ENCODE measurements around the gene PTPRZ1. TPM values are rescaled to one million over a fixed set of nuclear protein-coding genes. Genes with fewer than 3 reads are reported as not detected.

PTPRZ1 gene
- total and polyA plus RNA-seq, 2 of the 13 experiments (the other 11 are each of a cell fraction or from before 2014, with no cell fraction given): not detected

- Histone ChIP-seq H3K27ac (ENCODE audit: extremely low read length, insufficient read depth, low read length) (no peak overlapping the region), H3K27me3 (ENCODE audit: control insufficient read depth in 1 of 2, insufficient read depth in 2 of 2, low read length in 2 of 2) (no peaks in the 10 kb centered on the region), H4K20me1 (ENCODE audit: insufficient read depth, low read length) (no peaks in the 10 kb centered on the region), H3K79me2 (ENCODE audit: insufficient read depth, low read length) (no peaks in the 10 kb centered on the region), H3K9ac (ENCODE audit: insufficient read depth, low read depth, low read length) (no peak overlapping the region), H3K9me3 (ENCODE audit: low read length) (no peaks in the 10 kb centered on the region), H3K36me3 (replicated peaks in 1 of 2; ENCODE audit: control insufficient read depth in 1 of 2, insufficient read depth in 2 of 2, low read length in 2 of 2) (no peaks in the 10 kb centered on the region), H3K4me2 (ENCODE audit: low read depth, low read length) (no peak overlapping the region), H2AFZ (ENCODE audit: low read length) (no peak overlapping the region), H3K4me1 (ENCODE audit: insufficient read depth, low read length) (no peaks in the 10 kb centered on the region), H3K4me3 (replicated peaks in 1 of 3; ENCODE audit: insufficient read depth in 1 of 3, low read depth in 2 of 3, low read length in 3 of 3) (no peak overlapping the region)
- in situ Hi-C loops (cut with HindIII; ENCODE audit: extremely low pct_ligation_motif_present, low pct_unique_long_range_greater_than_20kb) (no loop called here), intact Hi-C loops (cut with micrococcal nuclease; ENCODE audit: unreplicated experiment) (no loop called here)
- ChIA-PET CTCF (ENCODE audit: low intra/inter-chr PET ratio, low total read pairs) (no interaction called here), POLR2A (no interaction called here)
- no TSS peak for BruUV-seq (replicated peaks)
- FAIRE-seq (no peak), DNase-seq (ENCODE audit: low spot score) (no peak), ATAC-seq (no peak)
- no peak for TF ChIP-seq ZNF33B (CRISPR knock-in tag; IDR thresholded peaks at IDR 0.05)
- 1% methylated on average over 5 of the region's 5 CpGs for WGBS (ENCODE audit: low lambda C conversion rate)
These were observed 80.6 kb downstream of the PTPRZ1 start for GRCh38 chr7:121953601-121954000.

GRCh38 chr7:121954803-121955202 lies 81.8 kb downstream of the PTPRZ1 start:
- H3K27me3 ChIP-seq (ENCODE audit: control insufficient read depth in 1 of 2, insufficient read depth in 2 of 2, low read length in 2 of 2): no peaks in the 10 kb centered on the region
- no peak for FAIRE-seq
- in situ Hi-C loops (cut with HindIII; ENCODE audit: extremely low pct_ligation_motif_present, low pct_unique_long_range_greater_than_20kb) (no loop called here), intact Hi-C loops (cut with micrococcal nuclease; ENCODE audit: unreplicated experiment) (no loop called here)
- CTCF ChIA-PET (ENCODE audit: low intra/inter-chr PET ratio, low total read pairs): no interaction called here
- WGBS (ENCODE audit: low lambda C conversion rate): 58% methylated on average over 1 of the region's 1 CpG
- no peak overlapping the region for H2AFZ ChIP-seq (ENCODE audit: low read length)
- POLR2A ChIA-PET: no interaction called here
- H3K9me3 ChIP-seq (ENCODE audit: low read length): no peaks in the 10 kb centered on the region
- H3K4me3 ChIP-seq (replicated peaks in 1 of 3; ENCODE audit: insufficient read depth in 1 of 3, low read depth in 2 of 3, low read length in 3 of 3): no peak overlapping the region
- no peaks in the 10 kb centered on the region for H3K79me2 ChIP-seq (ENCODE audit: insufficient read depth, low read length)
- no peak for DNase-seq (ENCODE audit: low spot score)
- no peak overlapping the region for H3K9ac ChIP-seq (ENCODE audit: insufficient read depth, low read depth, low read length)
- no peak overlapping the region for H3K4me2 ChIP-seq (ENCODE audit: low read depth, low read length)
- no peak for ATAC-seq
- H4K20me1 ChIP-seq (ENCODE audit: insufficient read depth, low read length): no peaks in the 10 kb centered on the region
- H3K27ac ChIP-seq (ENCODE audit: extremely low read length, insufficient read depth, low read length): no peak overlapping the region
- H3K36me3 ChIP-seq (replicated peaks in 1 of 2; ENCODE audit: control insufficient read depth in 1 of 2, insufficient read depth in 2 of 2, low read length in 2 of 2): no peaks in the 10 kb centered on the region
- no TSS peak for BruUV-seq (replicated peaks)
- H3K4me1 ChIP-seq (ENCODE audit: insufficient read depth, low read length): no peaks in the 10 kb centered on the region
- no peak for TF ChIP-seq HNF4G (IDR thresholded peaks at IDR 0.05; ENCODE audit: borderline replicate concordance, low read depth, low read length)
- TF ChIP-seq HNF4G (CRISPR knock-in tag; IDR thresholded peaks at IDR 0.05; ENCODE audit: borderline replicate concordance, low read depth): no peak
- TF ChIP-seq DZIP1 (CRISPR knock-in tag; IDR thresholded peaks at IDR 0.05): no peak
- no peak for TF ChIP-seq HIVEP1 (CRISPR knock-in tag; IDR thresholded peaks at IDR 0.05)
- no peak for TF ChIP-seq CBX1 (IDR thresholded peaks at IDR 0.05; ENCODE audit: low read depth)
- TF ChIP-seq ZNF276 (CRISPR knock-in tag; IDR thresholded peaks at IDR 0.05; ENCODE audit: low read depth): no peak
- TF ChIP-seq RBM39 (IDR thresholded peaks at IDR 0.05; ENCODE audit: low read depth, low read length, poor library complexity, severe bottlenecking): no peak
- TF ChIP-seq GFI1 (CRISPR knock-in tag; IDR thresholded peaks at IDR 0.05; ENCODE audit: borderline replicate concordance): no peak
- TF ChIP-seq TGIF2 (CRISPR knock-in tag; IDR thresholded peaks at IDR 0.05): no peak
- TF ChIP-seq ARHGAP35 (CRISPR knock-in tag; IDR thresholded peaks at IDR 0.05; ENCODE audit: borderline replicate concordance): no peak
- TF ChIP-seq ZNF414 (CRISPR knock-in tag; IDR thresholded peaks at IDR 0.05): no peak
- no peak for TF ChIP-seq ZNF367 (CRISPR knock-in tag; IDR thresholded peaks at IDR 0.05; ENCODE audit: borderline replicate concordance)
- TF ChIP-seq SATB2 (CRISPR knock-in tag; IDR thresholded peaks at IDR 0.05): no peak
- no peak for TF ChIP-seq ZSCAN31 (CRISPR knock-in tag; IDR thresholded peaks at IDR 0.05; ENCODE audit: low read depth)
